K562 (cell line): Measurements from ENCODE around the gene EHMT2. TPM values are rescaled to one million over a fixed set of nuclear protein-coding genes. Genes with fewer than 3 reads are reported as not detected.

Source experiments
- ATAC-seq: fragments of 200-7000 bp; cut with Tn5 transposase; 3 replicates; pipeline ENCODE4 v1.9.1; 2020; ENCODE audit warnings: moderate library complexity
- BruUV-seq: library from RNA; stranded (reverse); fragments of 400-500 nt; replicated peaks from 2 replicates; lab custom pipeline; 2021; lab: Mats Ljungman, UMichigan
- CTCF ChIA-PET: fragments of 300-600 bp; formaldehyde crosslinking; extraction: SDS; loops from one replicate; lab custom pipeline; 2021; ENCODE audit warnings: low intra/inter-chr PET ratio; lab: Yijun Ruan, JAX
- POLR2A ChIA-PET: fragments of 300-600, 350-650 bp; sonication (Branson Sonifier 250); formaldehyde crosslinking; extraction: SDS; loops from one replicate; lab custom pipeline; 2021; ENCODE audit warnings: antibody characterized with exemption, inconsistent platforms; lab: Yijun Ruan, JAX
- DNase-seq, 4 experiments: peaks; one replicate each; pipeline versions ENCODE4 v3.0.0 to v3.0.0-alpha.2; 2011 to 2018; ENCODE audit warnings: low spot score in 3 of 4, mixed read lengths in 3 of 4; ENCODE audit errors: extremely low read depth in 1 of 4
- FAIRE-seq: peaks from 2 replicates; lab custom pipeline; 2011; peaks lifted over from hg19 to GRCh38; lab: Jason Lieb, UNC
- H2AFZ ChIP-seq: 2 replicates; pipeline ENCODE4 v1.6.0; 2011; ENCODE audit warnings: low read depth, low read length, control low read depth, inconsistent platforms
- H3K27ac ChIP-seq: fragments of 200-600 bp; 3 replicates; pipeline ENCODE4 v1.8.0; 2011; ENCODE audit warnings: low read depth, mild to moderate bottlenecking, control low read depth, inconsistent platforms, low read length, moderate library complexity, mixed read lengths; ENCODE audit errors: extremely low read depth
- H3K27me3 ChIP-seq, 2 experiments: fragments of 300-600 bp in 1 of 2; 2 replicates in 1 of 2; 3 replicates in 1 of 2; pipeline versions ENCODE4 v1.6.0 to v1.8.0; 2011; ENCODE audit warnings: inconsistent platforms in 2 of 2, low read length in 2 of 2, mild to moderate bottlenecking in 1 of 2, mixed read lengths in 1 of 2, moderate library complexity in 1 of 2; ENCODE audit not compliant: control insufficient read depth in 2 of 2, insufficient read depth in 2 of 2
- H3K36me3 ChIP-seq: fragments of 300-600 bp; 3 replicates; pipeline ENCODE4 v1.8.0; 2011; ENCODE audit warnings: mild to moderate bottlenecking, low read length, inconsistent platforms; ENCODE audit not compliant: control insufficient read depth, insufficient read depth
- H3K4me1 ChIP-seq, 2 experiments: fragments of 200-600 bp in 1 of 2; replicated peaks in 1 of 2; 2 replicates in 1 of 2; 3 replicates in 1 of 2; pipeline versions ENCODE4 v1.5.1 to v1.8.0; 2011; ENCODE audit warnings: inconsistent platforms in 2 of 2, low read length in 2 of 2, mild to moderate bottlenecking in 1 of 2, mixed read lengths in 1 of 2, moderate library complexity in 1 of 2; ENCODE audit not compliant: control insufficient read depth in 2 of 2, insufficient read depth in 2 of 2
- H3K4me2 ChIP-seq: 2 replicates; pipeline ENCODE4 v1.6.1; 2011; ENCODE audit warnings: low read length, control low read depth, inconsistent platforms, mixed read lengths; ENCODE audit not compliant: insufficient read depth
- H3K4me3 ChIP-seq: fragments of 200-600 bp; sonication (generic), shearing (Covaris generic); 2 replicates; pipeline ENCODE4 v1.5.1; 2016; ENCODE audit warnings: control low read depth, inconsistent platforms
- H3K79me2 ChIP-seq: fragments of 200-600 bp; 3 replicates; pipeline ENCODE4 v1.8.0; 2011; ENCODE audit warnings: low read length, inconsistent platforms; ENCODE audit not compliant: control insufficient read depth, insufficient read depth
- H3K9ac ChIP-seq, 2 experiments: 2 replicates each; pipeline versions ENCODE4 v1.6.0 to v1.6.1; 2011; ENCODE audit warnings: low read depth in 2 of 2, low read length in 2 of 2, control low read depth in 1 of 2, inconsistent platforms in 1 of 2, mild to moderate bottlenecking in 1 of 2, mixed read lengths in 1 of 2; ENCODE audit not compliant: insufficient read depth in 1 of 2
- H3K9me1 ChIP-seq: one replicate; pipeline ENCODE4 v1.6.0; 2011; ENCODE audit warnings: inconsistent platforms, mild to moderate bottlenecking, low read length, moderate library complexity; ENCODE audit not compliant: control insufficient read depth, insufficient read depth
- H3K9me3 ChIP-seq: replicated peaks from 2 replicates; pipeline ENCODE4 v1.5.1; 2011; ENCODE audit warnings: low read depth, low read length, inconsistent platforms; ENCODE audit not compliant: control insufficient read depth, insufficient read depth
- H4K20me1 ChIP-seq: replicated peaks from 2 replicates; pipeline ENCODE4 v1.6.1; 2011; ENCODE audit warnings: low read length, inconsistent platforms, mixed read lengths; ENCODE audit not compliant: control insufficient read depth, insufficient read depth
- HDAC3 ChIP-seq: fragments of 450-650 bp; IDR thresholded peaks from 2 replicates; pipeline ENCODE4 v1.6.1; 2018; ENCODE audit warnings: borderline replicate concordance, mild to moderate bottlenecking, moderate library complexity; ENCODE audit not compliant: partially characterized antibody
- POLR2A ChIP-seq: fragments of 450-650 bp; conservative IDR thresholded peaks from 2 replicates; pipeline ENCODE4 v1.6.1; 2016
- RBBP5 ChIP-seq: fragments of 200-600 bp; sonication (generic); IDR thresholded peaks from 2 replicates; pipeline ENCODE4 v1.6.1; 2012; ENCODE audit warnings: borderline replicate concordance, mild to moderate bottlenecking, low read length, control low read depth, inconsistent platforms; ENCODE audit not compliant: insufficient read depth, poor library complexity, severe bottlenecking
- TGIF2 ChIP-seq: sonication (generic); formaldehyde crosslinking; IDR thresholded peaks from 2 replicates; pipeline ENCODE4 v1.8.1; 2022; ENCODE audit warnings: mild to moderate bottlenecking, missing genetic modification reagents, moderate library complexity
- ZBTB7A ChIP-seq: IDR thresholded peaks from 2 replicates; pipeline ENCODE4 v1.6.1; 2011; ENCODE audit warnings: low read depth, mild to moderate bottlenecking, low read length, moderate library complexity, borderline replicate concordance; ENCODE audit not compliant: control insufficient read depth
- WGBS: fragments of 100-300 bp; shearing (Covaris generic); methylation state at CpG from one replicate; pipeline ENCODE4 v1.1.6; 2016; ENCODE audit warnings: low coverage, mixed read lengths; ENCODE audit not compliant: insufficient coverage; ENCODE audit errors: missing lambda C conversion rate; 5-methylcytosine and 5-hydroxymethylcytosine counted together
- in situ Hi-C: fragments of 300-500 bp; cut with MboI; formaldehyde crosslinking; loops from 4 replicates; pipeline ENCODE4 v1.15.0; 2018; ENCODE audit warnings: inconsistent platforms, mixed read lengths
- intact Hi-C: fragments of 100-400 bp; cut with micrococcal nuclease; formaldehyde crosslinking; loops from 2 replicates; pipeline ENCODE4 v1.14.2; 2022
- polyA plus RNA-seq, 8 experiments: library from polyadenylated mRNA; depleted of rRNA in 4 of 8; stranded (reverse) in 5 of 8; unstranded in 3 of 8; fragments of >200 nt; fragmentation: Nextera tagmentation in 2 of 8; fragmentation: Illumina TruSeq in 1 of 8; extraction: Ambion mirVana in 2 of 8; extraction: Trizol in 1 of 8; gene quantifications; 2 replicates each; pipeline versions ENCODE4 v1.2.1 to v1.2.3, GENCODE V29; 2011 to 2014; ENCODE audit warnings: inconsistent platforms in 1 of 8, missing spikeins in 1 of 8
- total RNA-seq, 7 experiments: library from RNA; depleted of rRNA in 6 of 7; stranded (reverse); fragments of >200 nt in 6 of 7; fragmentation: Illumina TruSeq in 2 of 7; extraction: Trizol in 2 of 7; gene quantifications; 2 replicates each; pipeline versions ENCODE4 v1.2.1 to v1.2.3, GENCODE V29; 2011 to 2021; ENCODE audit warnings: low replicate concordance in 1 of 7
- TF ChIP-seq, protein P1 (sequence below): fragments of 250-450 bp; sonication (Bioruptor Pico); IDR thresholded peaks from 2 replicates; pipeline ENCODE4 v1.8.0; 2022; ENCODE audit warnings: inconsistent platforms
- TF ChIP-seq, protein P2 (sequence below): fragments of 250-450 bp; sonication (Bioruptor Pico); IDR thresholded peaks from 2 replicates; pipeline ENCODE4 v1.5.0; 2020; ENCODE audit warnings: mild to moderate bottlenecking
- TF ChIP-seq, protein P3 (sequence below), 2 experiments: fragments of 450-650 bp; IDR thresholded peaks; 2 replicates each; pipeline ENCODE4 v1.6.1; 2016; ENCODE audit warnings: mild to moderate bottlenecking in 2 of 2, borderline replicate concordance in 1 of 2, low read depth in 1 of 2, moderate library complexity in 1 of 2

The EHMT2 gene
- total and polyA plus RNA-seq, 9 of the 15 experiments (the other 6 are each of a cell fraction or from before 2014, with no cell fraction given) = 2.1 to 63.8 (median 38.5) TPM

DNA sequence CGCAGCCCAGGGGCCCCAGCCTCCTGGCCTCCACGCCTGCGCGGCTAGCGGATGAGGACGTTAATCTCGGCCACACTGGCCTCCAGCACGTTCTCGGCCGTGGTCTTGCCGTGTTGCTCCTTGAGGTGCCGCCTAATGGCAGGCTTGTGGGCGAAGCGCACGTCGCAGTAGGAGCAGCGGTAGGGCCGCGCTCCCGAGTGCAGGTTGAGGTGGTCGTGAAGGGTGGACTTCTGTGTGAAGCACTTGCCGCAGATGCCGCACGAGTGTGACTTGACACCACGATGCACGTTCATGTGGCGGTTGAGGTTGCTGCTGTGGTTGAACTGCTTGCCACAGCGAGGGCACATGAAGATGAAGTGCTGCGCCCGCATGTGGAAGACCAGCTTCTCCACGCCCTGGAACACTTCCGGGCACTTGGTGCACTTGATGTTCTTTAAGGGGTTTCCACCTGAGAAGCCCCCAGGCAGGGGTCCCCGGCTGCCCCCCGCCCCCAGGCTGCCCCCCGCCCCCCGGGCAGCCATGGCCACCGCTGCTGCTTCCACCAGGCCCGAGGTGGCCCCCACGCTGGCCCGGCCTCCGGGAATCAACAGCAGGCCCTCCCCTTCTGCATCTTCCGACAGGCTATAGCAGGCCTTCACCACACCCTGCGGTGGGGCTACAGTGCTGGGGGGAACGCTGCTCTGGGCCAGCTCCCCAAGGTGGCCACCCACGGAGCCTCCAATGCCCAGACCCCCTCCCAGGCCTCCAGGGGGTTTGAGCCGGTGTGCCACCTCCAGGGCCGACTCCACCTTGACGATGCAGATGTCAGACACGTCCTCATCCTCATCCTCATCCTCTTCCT lies 2.6 kb upstream of the EHMT2 start:
- peak overlapping the region; percentile 29; the same call in 1 of the 3 replicates for H3K27ac ChIP-seq
- H3K79me2 ChIP-seq = peaks cover 49% of the 10 kb centered on the region
- H3K4me3 ChIP-seq = no peak overlapping the region
- peaks cover 3% of the 10 kb centered on the region; the same call in 1 of the 2 replicates for H4K20me1 ChIP-seq
- ATAC-seq = no peak
- H3K9ac ChIP-seq = peak overlapping the region in 1 of 2 experiments; percentile 86; a peak in 2 of 4 replicates
- no peak for DNase-seq
- in situ Hi-C loops (no loop called here), intact Hi-C loops (loop anchor here (5.0 to 10.0 kb wide), 3 partner anchors 47 to 295 kb away; partner anchors contain the start of genes CFB, GPSM3 and PBX2)
- H3K9me1 ChIP-seq = no peaks in the 10 kb centered on the region
- FAIRE-seq = no peak
- H3K9me3 ChIP-seq = no peaks in the 10 kb centered on the region
- no peak overlapping the region for H3K4me2 ChIP-seq
- CTCF ChIA-PET = no interaction called here
- H3K36me3 ChIP-seq = peaks cover 25% of the 10 kb centered on the region; the same call in 1 of the 3 replicates
- H3K27me3 ChIP-seq = no peaks in the 10 kb centered on the region
- POLR2A ChIA-PET = interaction anchor here (0.6 to 1.5 kb wide), 2 partner anchors 11 to 146 kb away, joined by 3 to 4 read pairs; no protein-coding TSS in a partner anchor
- H3K4me1 ChIP-seq = peaks cover 34 to 43% of the 10 kb centered on the region in 2 experiments; a peak in 4 of 5 replicates
- BruUV-seq = no TSS peak
- 73% methylated on average over 28 of the region's 49 CpGs for WGBS
- no peak overlapping the region for H2AFZ ChIP-seq
- no peak for TF ChIP-seq HDAC3
- TF ChIP-seq, protein P1, sequence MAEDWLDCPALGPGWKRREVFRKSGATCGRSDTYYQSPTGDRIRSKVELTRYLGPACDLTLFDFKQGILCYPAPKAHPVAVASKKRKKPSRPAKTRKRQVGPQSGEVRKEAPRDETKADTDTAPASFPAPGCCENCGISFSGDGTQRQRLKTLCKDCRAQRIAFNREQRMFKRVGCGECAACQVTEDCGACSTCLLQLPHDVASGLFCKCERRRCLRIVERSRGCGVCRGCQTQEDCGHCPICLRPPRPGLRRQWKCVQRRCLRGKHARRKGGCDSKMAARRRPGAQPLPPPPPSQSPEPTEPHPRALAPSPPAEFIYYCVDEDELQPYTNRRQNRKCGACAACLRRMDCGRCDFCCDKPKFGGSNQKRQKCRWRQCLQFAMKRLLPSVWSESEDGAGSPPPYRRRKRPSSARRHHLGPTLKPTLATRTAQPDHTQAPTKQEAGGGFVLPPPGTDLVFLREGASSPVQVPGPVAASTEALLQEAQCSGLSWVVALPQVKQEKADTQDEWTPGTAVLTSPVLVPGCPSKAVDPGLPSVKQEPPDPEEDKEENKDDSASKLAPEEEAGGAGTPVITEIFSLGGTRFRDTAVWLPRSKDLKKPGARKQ (CRISPR knock-in tag) = no peak
- no peak for TF ChIP-seq ZBTB7A
- 0 out of 2 replicates have a peak, but pooled peaks have one; percentile 32 for TF ChIP-seq POLR2A
- TF ChIP-seq RBBP5 = no peak
- TF ChIP-seq, protein P2, sequence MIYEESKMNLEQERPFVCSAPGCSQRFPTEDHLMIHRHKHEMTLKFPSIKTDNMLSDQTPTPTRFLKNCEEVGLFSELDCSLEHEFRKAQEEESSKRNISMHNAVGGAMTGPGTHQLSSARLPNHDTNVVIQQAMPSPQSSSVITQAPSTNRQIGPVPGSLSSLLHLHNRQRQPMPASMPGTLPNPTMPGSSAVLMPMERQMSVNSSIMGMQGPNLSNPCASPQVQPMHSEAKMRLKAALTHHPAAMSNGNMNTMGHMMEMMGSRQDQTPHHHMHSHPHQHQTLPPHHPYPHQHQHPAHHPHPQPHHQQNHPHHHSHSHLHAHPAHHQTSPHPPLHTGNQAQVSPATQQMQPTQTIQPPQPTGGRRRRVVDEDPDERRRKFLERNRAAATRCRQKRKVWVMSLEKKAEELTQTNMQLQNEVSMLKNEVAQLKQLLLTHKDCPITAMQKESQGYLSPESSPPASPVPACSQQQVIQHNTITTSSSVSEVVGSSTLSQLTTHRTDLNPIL = no peak
- TF ChIP-seq TGIF2 (CRISPR knock-in tag) = no peak
- TF ChIP-seq, protein P3, sequence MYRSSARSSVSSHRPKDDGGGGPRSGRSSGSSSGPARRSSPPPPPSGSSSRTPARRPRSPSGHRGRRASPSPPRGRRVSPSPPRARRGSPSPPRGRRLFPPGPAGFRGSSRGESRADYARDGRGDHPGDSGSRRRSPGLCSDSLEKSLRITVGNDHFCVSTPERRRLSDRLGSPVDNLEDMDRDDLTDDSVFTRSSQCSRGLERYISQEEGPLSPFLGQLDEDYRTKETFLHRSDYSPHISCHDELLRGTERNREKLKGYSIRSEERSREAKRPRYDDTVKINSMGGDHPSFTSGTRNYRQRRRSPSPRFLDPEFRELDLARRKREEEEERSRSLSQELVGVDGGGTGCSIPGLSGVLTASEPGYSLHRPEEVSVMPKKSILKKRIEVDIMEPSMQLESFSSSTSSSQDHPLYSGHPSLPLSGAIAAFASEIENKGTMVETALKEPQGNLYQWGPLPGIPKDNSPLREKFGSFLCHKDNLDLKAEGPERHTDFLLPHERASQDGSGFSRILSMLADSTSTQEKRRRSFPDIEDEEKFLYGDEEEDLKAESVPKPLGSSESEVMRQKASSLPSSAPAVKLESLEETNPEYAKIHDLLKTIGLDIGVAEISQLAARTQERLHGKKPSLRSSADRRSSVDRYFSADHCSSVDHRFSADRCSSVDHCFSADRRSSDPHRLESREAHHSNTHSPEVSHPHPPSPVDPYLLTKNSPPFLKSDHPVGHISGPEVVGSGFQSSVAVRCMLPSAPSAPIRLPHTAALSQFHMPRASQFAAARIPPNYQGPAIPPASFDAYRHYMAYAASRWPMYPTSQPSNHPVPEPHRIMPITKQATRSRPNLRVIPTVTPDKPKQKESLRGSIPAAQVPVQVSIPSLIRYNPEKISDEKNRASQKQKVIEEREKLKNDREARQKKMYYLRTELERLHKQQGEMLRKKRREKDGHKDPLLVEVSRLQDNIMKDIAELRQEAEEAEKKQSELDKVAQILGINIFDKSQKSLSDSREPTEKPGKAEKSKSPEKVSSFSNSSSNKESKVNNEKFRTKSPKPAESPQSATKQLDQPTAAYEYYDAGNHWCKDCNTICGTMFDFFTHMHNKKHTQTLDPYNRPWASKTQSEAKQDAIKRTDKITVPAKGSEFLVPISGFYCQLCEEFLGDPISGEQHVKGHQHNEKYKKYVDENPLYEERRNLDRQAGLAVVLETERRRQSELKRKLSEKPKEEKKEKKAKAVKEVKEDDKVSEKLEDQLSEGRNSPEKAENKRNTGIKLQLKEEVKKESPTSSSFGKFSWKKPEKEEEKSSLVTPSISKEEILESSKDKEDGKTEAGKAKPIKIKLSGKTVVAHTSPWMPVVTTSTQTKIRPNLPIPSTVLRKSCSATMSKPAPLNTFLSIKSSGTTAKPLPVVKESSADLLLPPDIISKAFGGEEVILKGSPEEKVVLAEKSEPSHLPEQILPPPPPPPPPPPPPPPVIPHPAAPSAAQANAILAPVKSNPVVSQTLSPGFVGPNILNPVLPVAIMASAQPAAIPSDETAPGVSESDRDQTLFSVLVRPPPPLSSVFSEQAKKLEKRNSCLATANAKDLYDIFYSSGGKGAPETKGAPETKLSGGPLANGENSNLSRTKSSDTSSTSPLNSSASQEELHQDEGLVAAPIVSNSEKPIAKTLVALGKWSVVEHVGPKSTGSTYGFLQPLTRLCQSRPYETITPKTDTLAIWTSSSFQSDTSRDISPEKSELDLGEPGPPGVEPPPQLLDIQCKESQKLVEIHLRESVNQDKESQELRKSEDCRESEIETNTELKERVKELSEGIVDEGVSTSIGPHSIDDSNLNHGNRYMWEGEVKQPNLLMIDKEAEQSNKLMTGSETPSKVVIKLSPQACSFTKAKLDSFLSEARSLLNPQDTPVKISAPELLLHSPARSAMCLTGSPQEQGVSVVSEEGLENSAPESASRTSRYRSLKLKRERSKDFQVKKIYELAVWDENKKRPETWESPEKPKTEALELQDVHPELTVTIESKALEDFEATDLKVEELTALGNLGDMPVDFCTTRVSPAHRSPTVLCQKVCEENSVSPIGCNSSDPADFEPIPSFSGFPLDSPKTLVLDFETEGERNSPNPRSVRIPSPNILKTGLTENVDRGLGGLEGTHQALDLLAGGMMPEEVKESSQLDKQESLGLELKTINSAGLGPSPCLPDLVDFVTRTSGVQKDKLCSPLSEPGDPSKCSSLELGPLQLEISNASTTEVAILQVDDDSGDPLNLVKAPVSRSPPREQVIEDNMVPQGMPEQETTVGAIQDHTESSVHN (IDR thresholded peaks at IDR 0.05; ENCODE audit: borderline replicate concordance in 1 of 2, low read depth in 1 of 2) = no peak
